ENCODE measurements around the gene KCMF1. TPM values are rescaled to one million over a fixed set of nuclear protein-coding genes. Genes with fewer than 3 reads are reported as not detected.

KCMF1 gene
- polyA plus RNA-seq, 1 of the 3 experiments (the other 2 are of a cell fraction) = 37.0 TPM

- Histone ChIP-seq H3K4me3 (ENCODE audit: low read depth in 2 of 2, low read length in 1 of 2) (peak overlapping the region; percentile 7 to 24; a peak in 3 of 4 replicates), H3K9me2 (no peaks in the 10 kb centered on the region), H4K20me1 (ENCODE audit: insufficient read depth) (no peaks in the 10 kb centered on the region), H2AFZ (ENCODE audit: low read depth) (peak overlapping the region; percentile 69; the same call in 1 of the 2 replicates), H3K4me2 (peak overlapping the region; percentile 53), H3K4me1 (ENCODE audit: control insufficient read depth in 1 of 2, insufficient read depth in 2 of 2, low read depth in 1 of 2, low read length in 1 of 2) (peaks cover 0 to 16% of the 10 kb centered on the region in 2 experiments; a peak in 1 of 4 replicates), H3K27me3 (ENCODE audit: insufficient read depth) (no peaks in the 10 kb centered on the region), H3K27ac (ENCODE audit: low read depth in 2 of 2, low read length in 1 of 2) (no peak overlapping the region), H3K36me3 (replicated peaks in 1 of 2; ENCODE audit: control insufficient read depth in 1 of 2, insufficient read depth in 2 of 2, low read length in 1 of 2) (no peaks in the 10 kb centered on the region), H3K9ac (no peak overlapping the region), H3K9me3 (no peaks in the 10 kb centered on the region), H3K79me2 (ENCODE audit: insufficient read depth) (no peaks in the 10 kb centered on the region), H3F3A (replicated peaks; ENCODE audit: insufficient read depth) (no peaks in the 10 kb centered on the region)
- ChIA-PET POLR2A (interaction anchor here (0.6 to 1.0 kb wide), 2 partner anchors 225 to 368 kb away, joined by 3 read pairs; no protein-coding TSS in a partner anchor), CTCF (interaction anchor here (0.6 to 11.7 kb wide), 76 partner anchors 10 to 271 kb away, joined by 3 to 230 read pairs (median 5); partner anchors contain the start of genes KCMF1 and TCF7L1)
- 8% methylated on average over 19 of the region's 19 CpGs for WGBS (ENCODE audit: low lambda C conversion rate)
- peak; percentile 75 for DNase-seq
- TF ChIP-seq MXI1 (IDR thresholded peaks at IDR 0.05; ENCODE audit: low read depth, low read length) (no peak), MEF2A (IDR thresholded peaks at IDR 0.05; ENCODE audit: borderline replicate concordance, low read depth) (no peak), TEAD4 (IDR thresholded peaks at IDR 0.05; ENCODE audit: borderline replicate concordance, insufficient read depth) (no peak), REST (IDR thresholded peaks at IDR 0.05; ENCODE audit: low read depth, low read length) (no peak), TAF1 (IDR thresholded peaks at IDR 0.05; ENCODE audit: borderline replicate concordance, low read depth, low read length) (no peak), JUND (IDR thresholded peaks at IDR 0.05) (no peak), EZH2phosphoT487 (IDR thresholded peaks at IDR 0.05; ENCODE audit: borderline replicate concordance, low read depth) (no peak), ELF1 (IDR thresholded peaks at IDR 0.05) (no peak), FOXJ3 (CRISPR knock-in tag; IDR thresholded peaks at IDR 0.05) (no peak), NFIC (IDR thresholded peaks at IDR 0.05; ENCODE audit: borderline replicate concordance) (no peak), RFX5 (IDR thresholded peaks at IDR 0.05; ENCODE audit: low read length) (no peak), RAD21 (IDR thresholded peaks at IDR 0.05; ENCODE audit: low read length) (peak; percentile 93), FOXM1 (IDR thresholded peaks at IDR 0.05; ENCODE audit: low read depth) (no peak), GATA2 (CRISPR knock-in tag; IDR thresholded peaks at IDR 0.05) (no peak), YY1 (IDR thresholded peaks at IDR 0.05; ENCODE audit: low read depth) (no peak), FOSL2 (IDR thresholded peaks at IDR 0.05; ENCODE audit: borderline replicate concordance, low read depth) (no peak), RXRA (IDR thresholded peaks at IDR 0.05; ENCODE audit: borderline replicate concordance, low read depth) (no peak), NRF1 (IDR thresholded peaks at IDR 0.05; ENCODE audit: low read depth, low read length) (no peak)
- TF ChIP-seq, protein P1, sequence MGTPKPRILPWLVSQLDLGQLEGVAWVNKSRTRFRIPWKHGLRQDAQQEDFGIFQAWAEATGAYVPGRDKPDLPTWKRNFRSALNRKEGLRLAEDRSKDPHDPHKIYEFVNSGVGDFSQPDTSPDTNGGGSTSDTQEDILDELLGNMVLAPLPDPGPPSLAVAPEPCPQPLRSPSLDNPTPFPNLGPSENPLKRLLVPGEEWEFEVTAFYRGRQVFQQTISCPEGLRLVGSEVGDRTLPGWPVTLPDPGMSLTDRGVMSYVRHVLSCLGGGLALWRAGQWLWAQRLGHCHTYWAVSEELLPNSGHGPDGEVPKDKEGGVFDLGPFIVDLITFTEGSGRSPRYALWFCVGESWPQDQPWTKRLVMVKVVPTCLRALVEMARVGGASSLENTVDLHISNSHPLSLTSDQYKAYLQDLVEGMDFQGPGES (IDR thresholded peaks at IDR 0.05; ENCODE audit: low read depth, low read length) = no peak
- TF ChIP-seq, protein P2, sequence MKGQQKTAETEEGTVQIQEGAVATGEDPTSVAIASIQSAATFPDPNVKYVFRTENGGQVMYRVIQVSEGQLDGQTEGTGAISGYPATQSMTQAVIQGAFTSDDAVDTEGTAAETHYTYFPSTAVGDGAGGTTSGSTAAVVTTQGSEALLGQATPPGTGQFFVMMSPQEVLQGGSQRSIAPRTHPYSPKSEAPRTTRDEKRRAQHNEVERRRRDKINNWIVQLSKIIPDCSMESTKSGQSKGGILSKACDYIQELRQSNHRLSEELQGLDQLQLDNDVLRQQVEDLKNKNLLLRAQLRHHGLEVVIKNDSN (IDR thresholded peaks at IDR 0.05; ENCODE audit: borderline replicate concordance, low read depth) = no peak
- TF ChIP-seq, protein P3, sequence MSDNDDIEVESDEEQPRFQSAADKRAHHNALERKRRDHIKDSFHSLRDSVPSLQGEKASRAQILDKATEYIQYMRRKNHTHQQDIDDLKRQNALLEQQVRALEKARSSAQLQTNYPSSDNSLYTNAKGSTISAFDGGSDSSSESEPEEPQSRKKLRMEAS (IDR thresholded peaks at IDR 0.05; ENCODE audit: low read depth) = no peak
- TF ChIP-seq, protein P4, sequence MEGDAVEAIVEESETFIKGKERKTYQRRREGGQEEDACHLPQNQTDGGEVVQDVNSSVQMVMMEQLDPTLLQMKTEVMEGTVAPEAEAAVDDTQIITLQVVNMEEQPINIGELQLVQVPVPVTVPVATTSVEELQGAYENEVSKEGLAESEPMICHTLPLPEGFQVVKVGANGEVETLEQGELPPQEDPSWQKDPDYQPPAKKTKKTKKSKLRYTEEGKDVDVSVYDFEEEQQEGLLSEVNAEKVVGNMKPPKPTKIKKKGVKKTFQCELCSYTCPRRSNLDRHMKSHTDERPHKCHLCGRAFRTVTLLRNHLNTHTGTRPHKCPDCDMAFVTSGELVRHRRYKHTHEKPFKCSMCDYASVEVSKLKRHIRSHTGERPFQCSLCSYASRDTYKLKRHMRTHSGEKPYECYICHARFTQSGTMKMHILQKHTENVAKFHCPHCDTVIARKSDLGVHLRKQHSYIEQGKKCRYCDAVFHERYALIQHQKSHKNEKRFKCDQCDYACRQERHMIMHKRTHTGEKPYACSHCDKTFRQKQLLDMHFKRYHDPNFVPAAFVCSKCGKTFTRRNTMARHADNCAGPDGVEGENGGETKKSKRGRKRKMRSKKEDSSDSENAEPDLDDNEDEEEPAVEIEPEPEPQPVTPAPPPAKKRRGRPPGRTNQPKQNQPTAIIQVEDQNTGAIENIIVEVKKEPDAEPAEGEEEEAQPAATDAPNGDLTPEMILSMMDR (IDR thresholded peaks at IDR 0.05) = peak; percentile 91
- TF ChIP-seq, protein P5, sequence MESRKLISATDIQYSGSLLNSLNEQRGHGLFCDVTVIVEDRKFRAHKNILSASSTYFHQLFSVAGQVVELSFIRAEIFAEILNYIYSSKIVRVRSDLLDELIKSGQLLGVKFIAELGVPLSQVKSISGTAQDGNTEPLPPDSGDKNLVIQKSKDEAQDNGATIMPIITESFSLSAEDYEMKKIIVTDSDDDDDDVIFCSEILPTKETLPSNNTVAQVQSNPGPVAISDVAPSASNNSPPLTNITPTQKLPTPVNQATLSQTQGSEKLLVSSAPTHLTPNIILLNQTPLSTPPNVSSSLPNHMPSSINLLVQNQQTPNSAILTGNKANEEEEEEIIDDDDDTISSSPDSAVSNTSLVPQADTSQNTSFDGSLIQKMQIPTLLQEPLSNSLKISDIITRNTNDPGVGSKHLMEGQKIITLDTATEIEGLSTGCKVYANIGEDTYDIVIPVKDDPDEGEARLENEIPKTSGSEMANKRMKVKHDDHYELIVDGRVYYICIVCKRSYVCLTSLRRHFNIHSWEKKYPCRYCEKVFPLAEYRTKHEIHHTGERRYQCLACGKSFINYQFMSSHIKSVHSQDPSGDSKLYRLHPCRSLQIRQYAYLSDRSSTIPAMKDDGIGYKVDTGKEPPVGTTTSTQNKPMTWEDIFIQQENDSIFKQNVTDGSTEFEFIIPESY (IDR thresholded peaks at IDR 0.05; ENCODE audit: borderline replicate concordance, low read depth) = no peak
Measured at GRCh38 chr2:85066874-85067351, 96.0 kb downstream of the KCMF1 start.
